ENCODE measurements around the gene ITSN1. TPM values are rescaled to one million over a fixed set of nuclear protein-coding genes. Genes with fewer than 3 reads are reported as not detected.
"Not testable (repeated sequence)": the region's sequence is repeated elsewhere in the genome, so short reads cannot be mapped to it uniquely, and the experiment has no call there.

ITSN1 gene
- total RNA-seq, 1 donor from 2014 or later: 4.5 TPM

DNA sequence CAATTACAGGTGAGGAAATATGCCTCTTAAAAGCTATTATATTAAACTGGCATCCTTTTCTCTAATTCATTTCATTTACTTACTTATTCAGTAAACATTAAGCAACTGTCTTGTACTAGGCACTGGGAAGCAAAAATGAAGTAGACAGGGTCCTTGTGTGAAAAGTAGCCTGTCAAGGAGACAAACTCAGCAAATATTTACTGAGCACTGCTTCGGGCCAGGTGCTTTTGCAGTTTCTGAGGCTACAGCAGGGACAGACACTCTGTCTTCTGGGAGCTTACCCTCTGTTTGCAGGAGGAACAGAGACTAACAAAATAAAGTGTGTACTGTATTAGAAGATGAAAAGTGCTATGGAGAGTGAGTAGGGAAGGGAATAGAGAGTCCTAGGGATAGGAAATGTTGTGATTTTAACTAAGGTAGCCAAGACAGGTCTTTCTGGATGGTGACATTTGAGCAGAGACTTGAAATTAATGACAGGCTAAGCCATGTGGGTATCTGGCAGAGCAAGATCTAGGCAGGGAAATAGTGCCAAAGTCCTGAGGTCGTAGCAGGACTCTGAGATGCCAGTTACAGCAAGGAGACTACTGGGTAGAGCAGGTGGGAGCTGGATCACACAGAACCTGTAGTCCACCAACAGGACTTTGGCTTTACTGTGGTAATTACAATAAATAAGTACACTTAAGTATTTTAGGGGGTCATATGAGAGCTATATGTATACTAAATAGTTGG, 133.0 kb downstream of the ITSN1 start:
- H3K36me3 Mint-ChIP-seq (ENCODE audit: low read depth): no peaks in the 10 kb centered on the region
- H3K9me3 Mint-ChIP-seq: peaks cover 6% of the 10 kb centered on the region
- no peak overlapping the region for H3K27ac Mint-ChIP-seq
- no peak for DNase-seq (ENCODE audit: low spot score)
- no peak overlapping the region for H3K4me3 Mint-ChIP-seq
- H3K4me1 Mint-ChIP-seq (ENCODE audit: low read depth): no peaks in the 10 kb centered on the region
- H3K27me3 Mint-ChIP-seq (ENCODE audit: insufficient read depth): no peaks in the 10 kb centered on the region
- intact Hi-C loops (cut with micrococcal nuclease): no loop called here

GRCh38 chr21:33780631-33781030, 138.3 kb downstream of the ITSN1 start:
- H3K9me3 Mint-ChIP-seq: peaks cover 6% of the 10 kb centered on the region
- no peaks in the 10 kb centered on the region for H3K27me3 Mint-ChIP-seq (ENCODE audit: insufficient read depth)
- no peaks in the 10 kb centered on the region for H3K4me1 Mint-ChIP-seq (ENCODE audit: low read depth)
- H3K36me3 Mint-ChIP-seq (ENCODE audit: low read depth): no peaks in the 10 kb centered on the region
- intact Hi-C loops (cut with micrococcal nuclease): no loop called here
- no peak for DNase-seq (ENCODE audit: low spot score)
- H3K27ac Mint-ChIP-seq: no peak overlapping the region
- H3K4me3 Mint-ChIP-seq: no peak overlapping the region

DNA sequence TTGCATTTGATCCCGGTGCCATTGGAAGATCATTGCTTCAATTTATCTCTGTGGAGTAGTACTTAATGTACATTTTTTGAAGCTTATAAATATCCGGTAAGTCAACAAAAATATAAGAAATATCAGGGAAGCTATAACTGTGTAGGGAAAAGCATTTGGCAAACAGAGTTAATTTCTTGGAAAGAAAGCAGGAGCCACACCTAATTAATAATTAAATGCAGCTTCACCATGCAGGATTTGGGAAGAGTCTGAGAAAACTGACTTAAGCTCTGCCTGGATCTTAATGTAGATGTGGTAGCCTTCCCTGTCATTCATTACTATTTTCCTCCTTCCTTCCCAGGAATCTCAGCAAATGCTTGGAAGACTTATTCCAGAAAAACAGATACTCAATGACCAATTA, 138.8 kb downstream of the ITSN1 start:
- intact Hi-C loops (cut with micrococcal nuclease): no loop called here
- Mint-ChIP-seq H3K27ac (no peak overlapping the region), H3K9me3 (peaks cover 6% of the 10 kb centered on the region), H3K4me3 (no peak overlapping the region), H3K4me1 (ENCODE audit: low read depth) (no peaks in the 10 kb centered on the region), H3K27me3 (ENCODE audit: insufficient read depth) (no peaks in the 10 kb centered on the region), H3K36me3 (ENCODE audit: low read depth) (no peaks in the 10 kb centered on the region)
- DNase-seq (ENCODE audit: low spot score): no peak

DNA sequence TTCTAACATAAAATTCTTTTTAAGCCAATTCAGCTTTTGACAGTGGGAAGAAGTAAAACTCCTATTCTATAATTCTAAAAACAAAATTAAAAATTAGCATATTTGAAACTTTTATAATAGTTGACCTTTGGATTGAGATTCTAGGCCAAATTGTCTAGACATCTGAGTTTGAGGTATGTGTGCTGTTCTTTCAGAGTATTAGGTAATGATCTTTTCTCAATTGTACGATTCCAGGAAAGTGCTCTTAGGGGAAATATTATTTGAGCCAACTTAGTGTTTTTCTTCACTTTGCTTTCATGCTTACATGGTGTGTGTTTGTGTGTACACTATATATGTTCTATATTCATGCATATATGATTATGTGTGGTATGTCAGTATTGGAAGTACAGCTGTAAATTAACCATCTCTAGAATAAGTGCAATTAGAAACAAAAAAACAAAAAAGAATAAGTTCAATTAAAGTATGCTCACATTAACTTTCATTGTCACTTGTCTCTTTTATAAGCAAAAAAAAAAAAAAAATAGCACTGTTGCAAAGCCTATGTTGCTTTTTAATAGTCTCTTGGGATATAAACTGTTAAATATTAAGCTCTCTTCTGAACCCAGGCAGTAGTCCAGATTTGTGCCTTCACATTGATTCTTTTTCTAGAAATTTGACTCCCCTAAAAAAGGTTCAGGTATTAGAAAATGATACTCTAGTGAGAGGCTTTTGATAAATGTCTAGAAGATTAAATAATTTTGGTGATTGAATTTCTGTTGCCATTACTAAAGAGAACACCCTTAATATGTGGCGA, 141.1 kb downstream of the ITSN1 start:
- H3K4me1 Mint-ChIP-seq (ENCODE audit: low read depth): no peaks in the 10 kb centered on the region
- no peak overlapping the region for H3K27ac Mint-ChIP-seq
- no peak for DNase-seq (ENCODE audit: low spot score)
- H3K36me3 Mint-ChIP-seq (ENCODE audit: low read depth): no peaks in the 10 kb centered on the region
- H3K9me3 Mint-ChIP-seq: peaks cover 6% of the 10 kb centered on the region
- no peak overlapping the region for H3K4me3 Mint-ChIP-seq
- no peaks in the 10 kb centered on the region for H3K27me3 Mint-ChIP-seq (ENCODE audit: insufficient read depth)
- intact Hi-C loops (cut with micrococcal nuclease): no loop called here

GRCh38 chr21:33787431-33787830, 145.1 kb downstream of the ITSN1 start:
- H3K4me1 Mint-ChIP-seq (ENCODE audit: low read depth): no peaks in the 10 kb centered on the region
- DNase-seq (ENCODE audit: low spot score): no peak
- no peak overlapping the region for H3K27ac Mint-ChIP-seq
- no peaks in the 10 kb centered on the region for H3K9me3 Mint-ChIP-seq
- H3K27me3 Mint-ChIP-seq (ENCODE audit: insufficient read depth): no peaks in the 10 kb centered on the region
- no peaks in the 10 kb centered on the region for H3K36me3 Mint-ChIP-seq (ENCODE audit: low read depth)
- H3K4me3 Mint-ChIP-seq: no peak overlapping the region
- intact Hi-C loops (cut with micrococcal nuclease): no loop called here

GRCh38 chr21:33788438-33788837, 146.1 kb downstream of the ITSN1 start:
- H3K36me3 Mint-ChIP-seq (ENCODE audit: low read depth); H3K4me3 Mint-ChIP-seq; intact Hi-C loops (cut with micrococcal nuclease); H3K4me1 Mint-ChIP-seq (ENCODE audit: low read depth); H3K27me3 Mint-ChIP-seq (ENCODE audit: insufficient read depth); H3K27ac Mint-ChIP-seq; H3K9me3 Mint-ChIP-seq; DNase-seq (ENCODE audit: low spot score): not testable (repeated sequence)

DNA sequence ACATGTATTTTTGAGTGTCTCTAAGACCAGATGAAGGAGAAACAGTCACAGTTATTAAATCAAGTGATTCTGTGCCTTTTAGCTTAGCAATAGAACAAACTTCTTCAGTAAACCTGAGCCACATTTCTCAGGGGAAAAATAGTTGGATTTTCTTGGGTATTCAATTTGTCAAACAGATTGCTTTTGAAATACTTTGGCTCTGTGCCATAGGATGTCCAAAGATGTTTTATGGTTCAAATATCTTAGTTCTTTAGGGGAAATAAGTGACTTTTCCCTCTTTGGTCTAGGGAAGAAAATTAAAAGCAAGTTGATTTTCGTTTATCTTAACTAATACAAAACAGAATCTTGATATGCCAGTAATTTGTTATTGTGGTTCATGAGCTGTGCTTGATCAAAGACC, 147.4 kb downstream of the ITSN1 start:
- no peaks in the 10 kb centered on the region for H3K27me3 Mint-ChIP-seq (ENCODE audit: insufficient read depth)
- intact Hi-C loops (cut with micrococcal nuclease): no loop called here

DNA sequence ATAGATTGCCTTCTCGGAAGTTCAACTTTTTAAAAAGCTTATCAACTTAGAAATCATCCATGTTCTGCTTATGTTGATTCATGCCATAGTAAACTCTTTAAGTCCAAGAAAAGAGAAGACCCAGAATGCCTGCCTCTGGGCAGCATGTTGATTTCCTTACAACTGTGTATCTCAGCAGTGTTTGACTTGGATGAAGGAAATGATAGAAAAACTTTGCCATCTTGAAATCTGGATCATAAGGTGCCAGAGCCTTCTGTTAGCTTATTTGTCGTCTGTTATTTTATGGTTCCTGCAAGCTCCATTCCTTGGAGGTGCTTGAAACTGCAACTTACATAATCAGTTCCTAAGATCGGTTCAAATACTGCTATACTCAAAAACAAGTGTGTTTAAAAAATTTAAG, 148.8 kb downstream of the ITSN1 start:
- no peaks in the 10 kb centered on the region for H3K36me3 Mint-ChIP-seq (ENCODE audit: low read depth)
- H3K27ac Mint-ChIP-seq: no peak overlapping the region
- no peaks in the 10 kb centered on the region for H3K27me3 Mint-ChIP-seq (ENCODE audit: insufficient read depth)
- no peaks in the 10 kb centered on the region for H3K9me3 Mint-ChIP-seq
- H3K4me1 Mint-ChIP-seq (ENCODE audit: low read depth): no peaks in the 10 kb centered on the region
- H3K4me3 Mint-ChIP-seq: no peak overlapping the region
- DNase-seq (ENCODE audit: low spot score): no peak
- intact Hi-C loops (cut with micrococcal nuclease): no loop called here

More for the DNA sequence above, 147.4 kb downstream of the ITSN1 start:
- H3K9me3 Mint-ChIP-seq: no peaks in the 10 kb centered on the region
- H3K4me3 Mint-ChIP-seq: no peak overlapping the region
- no peak overlapping the region for H3K27ac Mint-ChIP-seq
- H3K4me1 Mint-ChIP-seq (ENCODE audit: low read depth): no peaks in the 10 kb centered on the region
- H3K36me3 Mint-ChIP-seq (ENCODE audit: low read depth): no peaks in the 10 kb centered on the region
- DNase-seq (ENCODE audit: low spot score): no peak

- intact Hi-C loops (cut with micrococcal nuclease): no loop called here
Observed at GRCh38 chr21:33794596-33794995, 152.3 kb downstream of the ITSN1 start.

DNA sequence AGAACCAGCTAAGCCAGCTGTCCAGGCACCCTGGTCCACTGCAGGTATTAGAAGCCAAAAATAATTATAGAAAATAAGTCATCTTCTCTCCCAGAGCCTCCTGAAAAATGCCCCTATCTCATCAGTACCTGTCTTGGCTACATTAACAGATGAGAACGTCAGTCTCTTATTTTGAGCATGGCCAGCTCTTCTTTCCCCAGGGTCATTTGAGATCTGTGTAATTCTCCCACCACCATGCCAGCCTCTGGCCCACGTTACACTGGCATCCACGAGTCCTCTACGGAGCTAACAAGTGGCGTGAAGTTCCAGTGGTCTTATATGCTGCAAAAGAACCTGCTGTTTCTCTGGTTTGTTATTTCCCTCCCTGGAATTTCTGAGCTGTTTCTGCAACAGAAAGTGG, 155.3 kb downstream of the ITSN1 start:
- intact Hi-C loops (cut with micrococcal nuclease): no loop called here

More at GRCh38 chr21:33794596-33794995, 152.3 kb downstream of the ITSN1 start:
- Mint-ChIP-seq H3K36me3 (ENCODE audit: low read depth) (no peaks in the 10 kb centered on the region), H3K9me3 (no peaks in the 10 kb centered on the region), H3K4me3 (no peak overlapping the region), H3K4me1 (ENCODE audit: low read depth) (no peaks in the 10 kb centered on the region), H3K27me3 (ENCODE audit: insufficient read depth) (no peaks in the 10 kb centered on the region), H3K27ac (no peak overlapping the region)
- DNase-seq (ENCODE audit: low spot score): no peak

GRCh38 chr21:33799378-33800090, 157.2 kb downstream of the ITSN1 start:
- intact Hi-C loops (cut with micrococcal nuclease): no loop called here
- no peaks in the 10 kb centered on the region for H3K9me3 Mint-ChIP-seq
- H3K27me3 Mint-ChIP-seq (ENCODE audit: insufficient read depth): no peaks in the 10 kb centered on the region
- H3K36me3 Mint-ChIP-seq (ENCODE audit: low read depth): no peaks in the 10 kb centered on the region
- no peak overlapping the region for H3K27ac Mint-ChIP-seq
- no peaks in the 10 kb centered on the region for H3K4me1 Mint-ChIP-seq (ENCODE audit: low read depth)
- H3K4me3 Mint-ChIP-seq: no peak overlapping the region
- no peak for DNase-seq (ENCODE audit: low spot score)

More for the DNA sequence above, 155.3 kb downstream of the ITSN1 start:
- no peaks in the 10 kb centered on the region for H3K27me3 Mint-ChIP-seq (ENCODE audit: insufficient read depth)
- no peak overlapping the region for H3K4me3 Mint-ChIP-seq
- H3K9me3 Mint-ChIP-seq: no peaks in the 10 kb centered on the region
- no peaks in the 10 kb centered on the region for H3K4me1 Mint-ChIP-seq (ENCODE audit: low read depth)
- no peak for DNase-seq (ENCODE audit: low spot score)
- H3K36me3 Mint-ChIP-seq (ENCODE audit: low read depth): no peaks in the 10 kb centered on the region
- H3K27ac Mint-ChIP-seq: no peak overlapping the region

GRCh38 chr21:33800753-33801423, 158.6 kb downstream of the ITSN1 start:
- no peaks in the 10 kb centered on the region for H3K36me3 Mint-ChIP-seq (ENCODE audit: low read depth)
- DNase-seq (ENCODE audit: low spot score): no peak
- no peaks in the 10 kb centered on the region for H3K4me1 Mint-ChIP-seq (ENCODE audit: low read depth)
- intact Hi-C loops (cut with micrococcal nuclease): no loop called here
- no peak overlapping the region for H3K27ac Mint-ChIP-seq
- H3K4me3 Mint-ChIP-seq: no peak overlapping the region
- H3K9me3 Mint-ChIP-seq: no peaks in the 10 kb centered on the region
- H3K27me3 Mint-ChIP-seq (ENCODE audit: insufficient read depth): no peaks in the 10 kb centered on the region
